NCI-H2107 (cell line): ENCODE measurements around the gene APOL2.
"Not testable (repeated sequence)": the region's sequence is repeated elsewhere in the genome, so short reads cannot be mapped to it uniquely, and the experiment has no call there.

ENCODE experiments used
- DNase-seq: peaks from one replicate; lab custom pipeline; 2025; lab: John Stamatoyannopoulos, UW

APOL2 gene

GRCh38 chr22:36197514-36198146 lies 41.7 kb downstream of the APOL2 start:
- no peak for DNase-seq

DNA sequence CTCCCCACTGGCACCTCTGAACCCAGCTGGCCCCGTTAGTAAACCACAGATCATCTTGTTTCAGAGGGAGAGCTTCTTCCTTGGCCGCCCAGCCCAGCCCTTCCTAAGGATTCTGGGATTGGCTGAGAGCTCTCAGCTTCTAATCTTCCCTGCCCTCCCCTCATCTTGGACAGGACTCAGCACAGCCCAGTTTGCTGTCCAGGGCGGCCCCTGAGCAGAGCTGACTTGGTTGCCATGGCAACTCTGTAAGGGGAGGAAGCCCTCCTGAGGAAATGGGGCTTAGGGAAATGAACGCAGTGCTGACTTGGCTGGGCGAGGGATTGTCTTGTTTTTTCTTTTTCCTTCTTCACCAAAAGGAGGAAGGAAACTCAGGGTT lies 42.3 kb downstream of the APOL2 start:
- DNase-seq = no peak

DNA sequence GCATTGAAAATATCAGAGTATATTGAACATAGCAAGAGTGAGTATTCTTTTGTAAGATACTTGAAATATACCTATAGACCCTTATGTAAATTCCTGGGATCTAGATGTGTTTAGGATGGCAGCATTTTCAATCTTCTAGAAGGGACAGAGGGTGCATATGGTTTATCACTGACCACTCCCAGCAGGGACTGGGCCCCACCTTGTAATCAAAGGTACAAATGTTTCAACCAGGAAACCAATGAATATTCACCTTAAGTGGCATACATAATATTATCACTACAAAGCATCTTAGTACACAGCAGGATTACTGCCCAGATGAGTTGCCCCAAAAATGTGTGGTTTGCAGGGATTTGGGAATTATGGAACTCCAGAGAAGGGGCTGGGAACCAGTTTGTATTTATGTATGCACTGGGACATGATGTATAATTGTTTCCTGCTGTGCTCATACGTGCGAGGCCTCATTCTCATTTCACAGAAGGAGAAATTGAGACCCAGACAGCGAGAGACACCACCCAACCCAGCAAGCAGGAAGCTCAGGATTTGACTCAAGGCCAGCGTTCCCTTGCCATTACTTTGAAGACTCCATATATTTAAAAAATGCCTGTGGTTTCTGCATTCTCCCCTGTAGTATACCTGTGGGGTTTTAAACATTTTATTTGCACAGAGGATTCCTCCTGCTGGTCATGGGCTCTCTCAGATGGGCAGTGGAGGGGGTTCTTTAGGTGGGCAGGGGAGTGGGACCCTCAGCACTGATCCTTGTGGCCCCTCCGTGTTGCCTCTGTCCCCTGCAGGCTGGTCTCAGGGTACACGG lies 42.9 kb downstream of the APOL2 start:
- DNase-seq = no peak

DNA sequence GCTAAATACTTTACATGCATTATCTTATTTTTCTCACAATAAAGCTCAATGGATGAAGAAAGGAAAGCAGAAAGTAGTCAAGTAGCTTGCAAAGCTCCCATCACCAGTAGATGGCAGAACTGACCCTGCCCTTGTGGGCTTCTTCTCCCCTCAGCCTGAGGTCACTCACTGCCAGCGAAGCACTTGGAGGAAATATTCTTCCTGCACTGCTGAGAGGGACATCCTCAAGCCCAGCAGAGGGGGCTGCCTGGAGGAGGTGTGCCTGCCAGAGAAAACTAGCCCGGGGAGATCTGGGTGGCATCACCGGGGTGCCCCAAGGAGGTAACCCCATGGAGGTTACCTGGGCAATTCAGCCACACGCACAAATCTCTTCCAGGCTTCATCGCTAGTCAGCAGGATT lies 44.4 kb downstream of the APOL2 start:
- DNase-seq = no peak

- DNase-seq = no peak
Observed at GRCh38 chr22:36194385-36194784, 44.9 kb downstream of the APOL2 start.

- DNase-seq = no peak
Observed at GRCh38 chr22:36193577-36193976, 45.8 kb downstream of the APOL2 start.

- no peak for DNase-seq
Observed at GRCh38 chr22:36193171-36193570, 46.2 kb downstream of the APOL2 start.

DNA sequence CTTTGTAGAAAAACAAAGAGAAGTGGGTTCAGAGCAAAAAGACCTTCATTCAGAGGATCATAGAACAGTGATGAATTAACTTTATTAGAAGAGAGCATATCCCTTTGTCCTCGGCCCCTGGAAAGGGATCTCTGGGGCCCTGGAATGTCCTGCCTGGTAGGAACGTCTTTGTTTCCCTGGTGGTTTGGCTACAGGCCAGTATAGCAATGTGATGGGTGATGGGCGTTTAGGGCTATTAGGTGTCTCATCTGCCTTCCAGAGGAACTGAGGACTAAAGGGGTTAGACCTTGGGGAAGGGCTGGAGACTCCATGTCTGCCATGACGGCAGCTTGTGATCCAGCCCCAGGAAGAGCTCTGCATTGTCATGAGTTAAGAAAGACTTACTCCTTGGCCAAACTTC lies 46.8 kb downstream of the APOL2 start:
- DNase-seq = no peak

- DNase-seq = no peak
Observed at GRCh38 chr22:36191106-36191836, 48.1 kb downstream of the APOL2 start.

DNA sequence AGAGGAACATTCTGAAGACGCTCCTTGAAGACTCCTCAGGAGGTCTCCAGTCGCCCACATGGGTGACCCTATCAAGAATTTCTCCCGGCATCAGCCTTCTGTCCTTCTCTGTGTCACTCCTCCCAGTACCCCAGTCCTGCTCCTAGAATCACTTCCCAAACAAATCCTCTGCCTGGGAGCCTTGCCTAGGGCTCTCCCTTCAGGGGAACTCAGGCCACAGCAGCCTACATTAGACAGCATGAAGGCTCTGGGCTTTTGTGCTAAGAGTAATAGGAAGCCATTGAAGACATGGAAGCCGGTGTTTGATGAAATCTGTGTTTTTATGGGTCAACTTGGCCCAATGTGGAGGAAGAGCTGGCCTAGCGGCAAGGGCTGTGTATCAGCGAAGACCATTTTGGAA lies 51.5 kb downstream of the APOL2 start:
- not testable (repeated sequence) for DNase-seq

DNA sequence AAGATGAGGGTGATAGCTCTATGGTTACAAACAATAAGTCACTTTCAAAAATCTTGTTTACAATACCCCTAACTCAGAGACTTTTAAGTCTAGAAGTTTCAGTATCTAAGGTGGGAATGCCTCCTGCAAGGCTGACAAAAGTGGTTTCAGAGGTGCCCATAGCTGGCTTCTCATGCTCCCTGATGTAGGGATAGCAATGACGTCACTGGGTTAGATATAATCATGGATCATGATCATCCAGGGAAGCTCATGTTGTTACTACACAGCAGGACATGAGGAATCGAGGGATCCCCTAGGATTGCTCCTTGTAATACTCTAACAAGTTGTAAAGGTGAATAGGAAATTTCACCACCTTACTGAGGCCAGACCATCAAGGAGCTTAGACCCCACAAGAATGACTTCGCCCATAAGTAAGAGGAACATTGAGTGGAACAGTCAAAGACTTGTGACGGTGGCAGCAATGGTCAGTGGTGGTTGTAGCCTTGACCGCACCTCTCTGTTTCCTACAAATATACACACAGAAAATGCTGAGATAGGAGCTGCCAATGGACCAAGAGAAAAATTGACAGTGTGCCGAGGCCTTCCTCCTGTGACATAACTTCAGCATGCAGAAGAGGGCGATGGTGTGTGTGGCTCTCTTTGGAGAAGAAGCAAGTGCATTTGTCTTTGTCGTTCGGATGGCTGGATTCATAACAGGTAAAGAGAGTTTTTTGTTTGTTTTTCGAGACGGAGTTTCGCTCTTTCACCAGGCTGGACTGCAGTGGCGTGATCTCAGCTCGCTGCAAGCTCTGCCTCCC lies 53.3 kb downstream of the APOL2 start:
- DNase-seq = no peak

- DNase-seq = no peak
Observed at GRCh38 chr22:36184433-36185025, 54.8 kb downstream of the APOL2 start.

- no peak for DNase-seq
Observed at GRCh38 chr22:36183446-36183845, 55.9 kb downstream of the APOL2 start.

DNA sequence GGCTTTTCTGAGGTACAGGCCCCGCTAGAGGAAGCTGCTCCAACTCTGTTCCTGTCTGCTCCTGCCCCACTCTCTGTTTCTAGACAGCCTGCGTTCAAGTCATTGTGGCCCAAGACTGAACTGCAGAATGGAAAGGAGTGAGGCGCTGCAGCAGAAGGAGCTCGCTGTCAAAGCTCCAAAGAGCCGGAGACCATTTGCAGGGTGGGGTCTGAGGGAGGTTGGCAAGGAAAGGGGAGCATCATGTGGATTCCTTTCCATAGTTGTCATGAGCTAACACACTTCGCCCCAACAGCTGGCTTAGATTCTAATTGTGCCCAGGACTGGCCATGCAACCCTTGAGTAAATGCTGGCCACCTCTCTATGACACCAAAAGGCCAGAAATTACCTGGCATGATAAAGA lies 56.5 kb downstream of the APOL2 start:
- no peak for DNase-seq

DNA sequence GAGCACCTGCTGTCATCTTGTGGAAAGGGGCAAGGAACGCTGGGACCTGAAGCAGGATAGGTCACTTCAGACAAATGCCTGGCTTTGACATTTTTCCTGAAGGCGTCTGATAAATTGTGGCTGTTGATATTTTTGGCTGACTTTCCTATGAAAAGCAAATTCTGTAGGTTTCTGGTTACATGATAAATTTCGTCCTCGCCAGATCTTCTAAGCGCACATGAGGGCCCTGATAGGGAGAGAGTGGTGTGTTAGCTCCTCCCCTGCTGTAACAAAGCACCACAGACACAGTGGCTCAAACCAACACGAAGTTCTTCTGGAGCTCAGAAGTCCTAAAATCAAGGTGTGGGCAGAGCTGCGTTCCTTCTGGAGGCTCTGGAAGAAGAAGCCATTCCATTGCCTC lies 57.3 kb downstream of the APOL2 start:
- no peak for DNase-seq

DNA sequence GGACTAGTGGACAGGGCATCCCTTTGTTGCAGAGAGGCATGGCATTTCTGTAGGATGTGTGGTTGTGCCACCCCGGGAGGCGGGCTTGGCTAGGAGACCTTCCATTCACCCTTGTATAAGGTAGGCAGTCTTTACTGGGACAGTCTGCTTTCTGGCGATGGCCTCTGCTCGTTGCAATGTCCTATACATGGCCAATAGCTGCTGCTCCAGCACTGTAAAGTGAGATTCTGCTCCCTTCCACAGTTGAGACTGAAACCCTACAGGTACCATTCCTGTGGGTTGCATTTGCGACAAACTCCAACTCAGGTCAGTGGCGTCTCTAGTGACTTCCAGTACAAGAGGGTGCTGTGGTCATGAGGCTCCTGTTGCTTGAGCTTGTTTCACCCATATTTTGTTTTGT lies 58.4 kb downstream of the APOL2 start:
- DNase-seq = no peak

GRCh38 chr22:36180038-36180880 lies 59.1 kb downstream of the APOL2 start:
- DNase-seq = no peak

GRCh38 chr22:36177160-36177559 lies 62.2 kb downstream of the APOL2 start:
- DNase-seq = no peak
